ENCODE data around the gene LAS1L. TPM values are rescaled to one million over a fixed set of nuclear protein-coding genes. Genes with fewer than 3 reads are reported as not detected.

The LAS1L gene
- total and polyA plus RNA-seq, 12 donors, result 7.4 to 41.2 (median 21.4) TPM

- TF ChIP-seq CTCF (IDR thresholded peaks at IDR 0.05) (no peak), POLR2A (IDR thresholded peaks at IDR 0.05) (no peak)
- intact Hi-C loops (cut with DNase I), result no loop called here
- Histone ChIP-seq H3K36me3 (replicated peaks in 1 of 2) (no peaks in the 10 kb centered on the region), H3K4me3 (no peak overlapping the region), H3K4me1 (replicated peaks in 1 of 2) (no peaks in the 10 kb centered on the region), H3K27ac (no peak overlapping the region), H3K9me3 (replicated peaks in 1 of 3) (no peaks in the 10 kb centered on the region), H3K27me3 (peaks cover 2% of the 10 kb centered on the region)
- DNase-seq, result no peak
- WGBS, 4 donors, result 64 to 87% (median 82%) methylated on average over 4 of the region's 4 CpGs
Observed at GRCh38 chrX:65508851-65509250, 25.7 kb downstream of the LAS1L start.

- intact Hi-C loops (cut with DNase I), result no loop called here
- Histone ChIP-seq H3K4me1 (replicated peaks in 1 of 2) (no peaks in the 10 kb centered on the region), H3K27ac (no peak overlapping the region), H3K27me3 (peaks cover 12% of the 10 kb centered on the region), H3K36me3 (replicated peaks in 1 of 2) (no peaks in the 10 kb centered on the region), H3K9me3 (replicated peaks in 1 of 3) (no peaks in the 10 kb centered on the region), H3K4me3 (no peak overlapping the region)
- DNase-seq, result no peak
- WGBS, 4 donors, result 87 to 90% (median 89%) methylated on average over 3 to 11 of the region's 11 CpGs
- TF ChIP-seq CTCF (IDR thresholded peaks at IDR 0.05) (no peak), POLR2A (IDR thresholded peaks at IDR 0.05) (no peak)
Observed at GRCh38 chrX:65502618-65503017, 32.0 kb downstream of the LAS1L start.

- Histone ChIP-seq H3K4me1 (replicated peaks in 1 of 2) (no peaks in the 10 kb centered on the region), H3K4me3 (no peak overlapping the region), H3K27me3 (peaks cover 6% of the 10 kb centered on the region), H3K36me3 (replicated peaks in 1 of 2) (no peaks in the 10 kb centered on the region), H3K9me3 (replicated peaks in 1 of 3) (no peaks in the 10 kb centered on the region), H3K27ac (no peak overlapping the region)
- no peak for TF ChIP-seq CTCF (IDR thresholded peaks at IDR 0.05)
- TF ChIP-seq POLR2A (IDR thresholded peaks at IDR 0.05), result no peak
- intact Hi-C loops (cut with DNase I), result no loop called here
- no peak for DNase-seq
- 59 to 89% (median 81%) methylated on average over 1 of the region's 1 CpG for WGBS, 4 donors
Observed at GRCh38 chrX:65493431-65493830, 41.2 kb downstream of the LAS1L start.

- Histone ChIP-seq H3K27ac (no peak overlapping the region), H3K4me1 (replicated peaks in 1 of 2) (no peaks in the 10 kb centered on the region), H3K9me3 (replicated peaks in 1 of 3) (no peaks in the 10 kb centered on the region), H3K4me3 (no peak overlapping the region), H3K36me3 (replicated peaks in 1 of 2) (no peaks in the 10 kb centered on the region), H3K27me3 (peaks cover 13% of the 10 kb centered on the region)
- 67 to 85% (median 84%) methylated on average over 3 of the region's 3 CpGs for WGBS, 4 donors
- DNase-seq, result no peak
- TF ChIP-seq POLR2A (IDR thresholded peaks at IDR 0.05), result no peak
- no peak for TF ChIP-seq CTCF (IDR thresholded peaks at IDR 0.05)
- intact Hi-C loops (cut with DNase I), result no loop called here
Observed at GRCh38 chrX:65491620-65492019, 43.0 kb downstream of the LAS1L start.
